GM12872 (cell line): ENCODE results near the gene ERGIC1.

Source experiments
- TF ChIP-seq, protein P1 (sequence below): IDR thresholded peaks from 3 replicates; pipeline ENCODE4 v1.5.1; 2011; ENCODE audit warnings: low read depth, mild to moderate bottlenecking, low read length, moderate library complexity; ENCODE audit not compliant: insufficient read depth

ERGIC1 gene

GRCh38 chr5:172827841-172828240, 6.2 kb upstream of the ERGIC1 start:
- TF ChIP-seq, protein P1, sequence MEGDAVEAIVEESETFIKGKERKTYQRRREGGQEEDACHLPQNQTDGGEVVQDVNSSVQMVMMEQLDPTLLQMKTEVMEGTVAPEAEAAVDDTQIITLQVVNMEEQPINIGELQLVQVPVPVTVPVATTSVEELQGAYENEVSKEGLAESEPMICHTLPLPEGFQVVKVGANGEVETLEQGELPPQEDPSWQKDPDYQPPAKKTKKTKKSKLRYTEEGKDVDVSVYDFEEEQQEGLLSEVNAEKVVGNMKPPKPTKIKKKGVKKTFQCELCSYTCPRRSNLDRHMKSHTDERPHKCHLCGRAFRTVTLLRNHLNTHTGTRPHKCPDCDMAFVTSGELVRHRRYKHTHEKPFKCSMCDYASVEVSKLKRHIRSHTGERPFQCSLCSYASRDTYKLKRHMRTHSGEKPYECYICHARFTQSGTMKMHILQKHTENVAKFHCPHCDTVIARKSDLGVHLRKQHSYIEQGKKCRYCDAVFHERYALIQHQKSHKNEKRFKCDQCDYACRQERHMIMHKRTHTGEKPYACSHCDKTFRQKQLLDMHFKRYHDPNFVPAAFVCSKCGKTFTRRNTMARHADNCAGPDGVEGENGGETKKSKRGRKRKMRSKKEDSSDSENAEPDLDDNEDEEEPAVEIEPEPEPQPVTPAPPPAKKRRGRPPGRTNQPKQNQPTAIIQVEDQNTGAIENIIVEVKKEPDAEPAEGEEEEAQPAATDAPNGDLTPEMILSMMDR = no peak

- TF ChIP-seq, protein P1 = no peak
Measured at GRCh38 chr5:172828911-172829431, 5.1 kb upstream of the ERGIC1 start.

GRCh38 chr5:172830275-172830799, 3.7 kb upstream of the ERGIC1 start:
- TF ChIP-seq, protein P1 = no peak

GRCh38 chr5:172830876-172831662, 3.0 kb upstream of the ERGIC1 start:
- TF ChIP-seq, protein P1 = no peak

DNA sequence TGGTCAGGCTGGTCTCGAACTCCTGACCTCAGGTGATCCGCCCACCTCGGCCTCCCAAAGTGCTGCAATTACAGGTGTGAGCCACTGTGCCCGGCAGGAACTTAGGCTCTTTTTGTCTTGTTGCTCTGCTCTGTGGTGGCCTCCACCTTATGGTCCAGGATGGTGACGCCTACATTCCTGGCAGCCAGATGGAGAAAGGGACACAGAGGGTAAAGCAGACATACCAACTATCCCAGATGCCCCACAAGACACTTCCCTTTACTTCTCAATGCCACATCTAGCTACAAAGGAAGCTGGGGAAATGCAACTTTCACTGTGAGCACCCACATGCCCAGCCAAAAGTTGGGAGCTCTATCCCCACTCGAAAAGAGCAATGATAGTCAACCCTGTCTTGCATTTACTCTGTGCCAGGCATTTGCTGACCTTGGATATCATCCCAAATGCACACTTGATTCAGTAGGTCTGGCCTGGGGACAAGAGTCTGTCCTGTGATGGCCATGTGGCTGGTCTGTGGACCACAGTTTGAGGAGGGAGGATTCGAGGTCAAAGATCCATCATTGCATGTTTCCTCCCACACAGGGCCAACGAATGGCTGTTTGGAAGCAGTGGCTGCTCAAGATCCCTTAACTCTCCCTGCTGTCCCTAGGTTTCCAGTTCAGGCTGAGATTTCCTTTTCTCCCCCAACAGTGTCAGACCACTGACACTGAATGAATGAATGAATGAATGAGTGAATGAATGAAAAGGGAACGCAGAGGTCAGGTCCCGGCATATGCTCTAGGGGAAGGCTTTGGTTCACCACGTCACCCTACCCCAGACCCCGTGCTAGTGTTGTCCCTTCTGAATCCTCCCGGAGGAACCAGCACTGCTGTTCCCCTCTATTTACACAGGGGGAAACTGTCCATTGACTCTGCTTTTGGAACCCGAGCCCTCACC, 1.4 kb upstream of the ERGIC1 start:
- TF ChIP-seq, protein P1 = no peak

GRCh38 chr5:172833372-172833685, 722 bp upstream of the ERGIC1 start:
- TF ChIP-seq, protein P1 = no peak
